Trophoblast cell (in vitro differentiated cells and primary cell): Measurements from ENCODE around the gene SMYD4.

Experiments used
- DNase-seq, 2 donors: peaks; one replicate each; pipeline ENCODE4 v3.0.0-alpha.2; 2016
- H2AFZ ChIP-seq: 2 replicates; pipeline ENCODE4 v1.6.1; 2013; ENCODE audit warnings: low read length, moderate library complexity, mild to moderate bottlenecking; ENCODE audit not compliant: insufficient read depth, poor library complexity
- H2AK5ac ChIP-seq: 2 replicates; pipeline ENCODE4 v1.6.1; 2013; ENCODE audit warnings: mild to moderate bottlenecking, low read length
- H2BK120ac ChIP-seq: 2 replicates; pipeline ENCODE4 v1.6.1; 2013; ENCODE audit warnings: low read length, mild to moderate bottlenecking, moderate library complexity; ENCODE audit not compliant: insufficient read depth, poor library complexity
- H2BK12ac ChIP-seq: 2 replicates; pipeline ENCODE4 v1.6.1; 2013; ENCODE audit warnings: mild to moderate bottlenecking, low read length, moderate library complexity
- H2BK5ac ChIP-seq: 2 replicates; pipeline ENCODE4 v1.6.1; 2013; ENCODE audit warnings: low read length, low read depth, moderate library complexity, mild to moderate bottlenecking; ENCODE audit not compliant: poor library complexity
- H3K14ac ChIP-seq: 2 replicates; pipeline ENCODE4 v1.6.1; 2013; ENCODE audit warnings: mild to moderate bottlenecking, low read length
- H3K18ac ChIP-seq: 2 replicates; pipeline ENCODE4 v1.6.1; 2013; ENCODE audit warnings: mild to moderate bottlenecking, low read length
- H3K23ac ChIP-seq: 2 replicates; pipeline ENCODE4 v1.6.1; 2013; ENCODE audit warnings: low read length
- H3K27ac ChIP-seq: 2 replicates; pipeline ENCODE4 v1.5.1; 2013; ENCODE audit warnings: low read depth, mild to moderate bottlenecking, inconsistent platforms, low read length, moderate library complexity
- H3K27me3 ChIP-seq: 2 replicates; pipeline ENCODE4 v1.6.1; 2013; ENCODE audit warnings: inconsistent platforms, mild to moderate bottlenecking, low read length, moderate library complexity; ENCODE audit not compliant: insufficient read depth
- H3K36me3 ChIP-seq, 2 experiments: 1 replicate in 1 of 2; 2 replicates in 1 of 2; pipeline ENCODE4 v1.6.1; 2013; ENCODE audit warnings: low read length in 2 of 2, mild to moderate bottlenecking in 2 of 2, moderate library complexity in 1 of 2; ENCODE audit not compliant: insufficient read depth in 2 of 2, control insufficient read depth in 1 of 2
- H3K4ac ChIP-seq: 2 replicates; pipeline ENCODE4 v1.6.1; 2013; ENCODE audit warnings: low read depth, mild to moderate bottlenecking, low read length, moderate library complexity
- H3K4me1 ChIP-seq, 2 experiments: 1 replicate in 1 of 2; 2 replicates in 1 of 2; pipeline ENCODE4 v1.6.1; 2013; ENCODE audit warnings: low read length in 2 of 2, mild to moderate bottlenecking in 2 of 2, moderate library complexity in 1 of 2; ENCODE audit not compliant: insufficient read depth in 2 of 2, control insufficient read depth in 1 of 2
- H3K4me2 ChIP-seq: 2 replicates; pipeline ENCODE4 v1.6.1; 2013; ENCODE audit warnings: inconsistent platforms, mild to moderate bottlenecking, low read length, moderate library complexity
- H3K4me3 ChIP-seq: 2 replicates; pipeline ENCODE4 v1.5.1; 2013; ENCODE audit warnings: mild to moderate bottlenecking, low read depth, low read length, inconsistent platforms
- H3K79me1 ChIP-seq: one replicate; pipeline ENCODE4 v1.6.1; 2013; ENCODE audit warnings: low read length
- H3K79me2 ChIP-seq: 2 replicates; pipeline ENCODE4 v1.6.1; 2013; ENCODE audit warnings: low read length, mild to moderate bottlenecking; ENCODE audit not compliant: control insufficient read depth, insufficient read depth, poor library complexity
- H3K9ac ChIP-seq: 2 replicates; pipeline ENCODE4 v1.6.1; 2013; ENCODE audit warnings: mild to moderate bottlenecking, low read length
- H3K9me3 ChIP-seq: 2 replicates; pipeline ENCODE4 v1.6.1; 2013; ENCODE audit warnings: low read depth, mild to moderate bottlenecking, control low read depth, inconsistent platforms, low read length; ENCODE audit not compliant: insufficient read depth
- H4K12ac ChIP-seq: 2 replicates; pipeline ENCODE4 v1.6.1; 2013; ENCODE audit warnings: low read depth, mild to moderate bottlenecking, low read length, moderate library complexity
- H4K8ac ChIP-seq: 2 replicates; pipeline ENCODE4 v1.6.1; 2013; ENCODE audit warnings: low read depth, mild to moderate bottlenecking, low read length, moderate library complexity
- H4K91ac ChIP-seq: one replicate; pipeline ENCODE4 v1.6.1; 2013; ENCODE audit warnings: low read depth, mild to moderate bottlenecking, low read length, moderate library complexity
- WGBS: extraction: QIAGEN DNeasy Blood & Tissue Kit; methylation state at CpG from one replicate; pipeline ENCODE4 v1.1.7; 2013; ENCODE audit warnings: missing lambda C conversion rate; ENCODE audit not compliant: insufficient read length, insufficient coverage; ENCODE audit errors: extremely low coverage; 5-methylcytosine and 5-hydroxymethylcytosine counted together

The SMYD4 gene

DNA sequence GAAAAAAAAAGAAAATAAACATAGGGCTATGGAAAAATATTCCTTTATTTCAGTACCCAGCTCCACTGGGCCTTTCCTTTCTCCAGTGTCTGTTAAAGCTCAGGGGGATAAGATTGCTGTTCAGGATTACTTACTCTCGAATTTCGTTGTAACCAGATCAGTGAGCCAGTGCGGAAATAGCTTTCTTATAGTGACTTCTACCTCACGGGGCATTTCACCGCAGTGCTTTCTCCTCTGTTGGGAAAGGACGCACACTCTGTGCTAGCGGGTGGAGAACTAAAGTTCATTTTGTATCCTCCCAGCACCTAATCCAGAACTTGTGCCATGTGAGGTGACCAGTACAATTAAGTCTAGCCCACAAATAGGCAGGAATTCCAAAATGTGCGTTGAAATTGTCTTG lies 38.4 kb upstream of the SMYD4 start:
- no peak overlapping the region for H2AK5ac ChIP-seq
- no peak overlapping the region for H3K4ac ChIP-seq
- H3K79me1 ChIP-seq = no peaks in the 10 kb centered on the region
- H2AFZ ChIP-seq = no peak overlapping the region
- no peaks in the 10 kb centered on the region for H3K9me3 ChIP-seq
- no peak overlapping the region for H3K4me2 ChIP-seq
- no CpG with 5 or more reads among the region's 8 CpGs for WGBS
- no peaks in the 10 kb centered on the region for H3K27me3 ChIP-seq
- H2BK5ac ChIP-seq = no peak overlapping the region
- H3K14ac ChIP-seq = no peak overlapping the region
- peaks cover 8 to 14% of the 10 kb centered on the region in 2 experiments for H3K36me3 ChIP-seq
- H3K18ac ChIP-seq = no peak overlapping the region
- no peak for DNase-seq
- H4K12ac ChIP-seq = no peak overlapping the region
- no peak overlapping the region for H3K4me3 ChIP-seq
- H3K79me2 ChIP-seq = no peaks in the 10 kb centered on the region
- H2BK12ac ChIP-seq = no peak overlapping the region
- no peak overlapping the region for H4K8ac ChIP-seq
- H3K23ac ChIP-seq = no peak overlapping the region
- H3K27ac ChIP-seq = no peak overlapping the region
- H4K91ac ChIP-seq = no peak overlapping the region
- H3K4me1 ChIP-seq = no peaks in the 10 kb centered on the region
- no peak overlapping the region for H3K9ac ChIP-seq
- no peak overlapping the region for H2BK120ac ChIP-seq

GRCh38 chr17:1867307-1867706 lies 37.6 kb upstream of the SMYD4 start:
- Histone ChIP-seq H3K9ac (no peak overlapping the region), H2BK12ac (no peak overlapping the region), H4K91ac (no peak overlapping the region), H3K27ac (no peak overlapping the region), H3K4me2 (no peak overlapping the region), H3K79me2 (no peaks in the 10 kb centered on the region), H3K18ac (no peak overlapping the region), H2AK5ac (no peak overlapping the region), H2BK5ac (no peak overlapping the region), H3K4ac (no peak overlapping the region), H3K79me1 (no peaks in the 10 kb centered on the region), H2BK120ac (no peak overlapping the region), H3K36me3 (peaks cover 4 to 10% of the 10 kb centered on the region in 2 experiments), H3K23ac (no peak overlapping the region), H4K8ac (no peak overlapping the region), H3K27me3 (no peaks in the 10 kb centered on the region), H3K4me1 (no peaks in the 10 kb centered on the region), H4K12ac (no peak overlapping the region), H2AFZ (no peak overlapping the region), H3K9me3 (no peaks in the 10 kb centered on the region), H3K4me3 (no peak overlapping the region), H3K14ac (no peak overlapping the region)
- WGBS = no CpG with 5 or more reads among the region's 3 CpGs
- no peak for DNase-seq

GRCh38 chr17:1865252-1866037 lies 35.7 kb upstream of the SMYD4 start:
- no peak overlapping the region for H3K4me2 ChIP-seq
- no peak overlapping the region for H2BK5ac ChIP-seq
- H2AK5ac ChIP-seq = no peak overlapping the region
- no peak overlapping the region for H4K8ac ChIP-seq
- no peaks in the 10 kb centered on the region for H3K79me2 ChIP-seq
- no peaks in the 10 kb centered on the region for H3K9me3 ChIP-seq
- H4K12ac ChIP-seq = no peak overlapping the region
- no peak overlapping the region for H2AFZ ChIP-seq
- H2BK120ac ChIP-seq = no peak overlapping the region
- no peak overlapping the region for H4K91ac ChIP-seq
- H3K14ac ChIP-seq = no peak overlapping the region
- no peak overlapping the region for H3K23ac ChIP-seq
- H3K27me3 ChIP-seq = no peaks in the 10 kb centered on the region
- H3K18ac ChIP-seq = no peak overlapping the region
- H3K4me1 ChIP-seq = no peaks in the 10 kb centered on the region
- no peak overlapping the region for H3K4me3 ChIP-seq
- no CpG with 5 or more reads among the region's 17 CpGs for WGBS
- no peaks in the 10 kb centered on the region for H3K79me1 ChIP-seq
- no peak overlapping the region for H3K9ac ChIP-seq
- no peak overlapping the region for H3K4ac ChIP-seq
- peaks cover 7 to 10% of the 10 kb centered on the region in 2 experiments for H3K36me3 ChIP-seq
- peak; percentile 29 to 85 for DNase-seq
- no peak overlapping the region for H2BK12ac ChIP-seq
- no peak overlapping the region for H3K27ac ChIP-seq

GRCh38 chr17:1861391-1862010 lies 31.8 kb upstream of the SMYD4 start:
- Histone ChIP-seq H3K4me1 (no peaks in the 10 kb centered on the region), H2AK5ac (no peak overlapping the region), H3K4ac (no peak overlapping the region), H3K27ac (no peak overlapping the region), H3K79me2 (no peaks in the 10 kb centered on the region), H3K18ac (no peak overlapping the region), H4K12ac (no peak overlapping the region), H2AFZ (no peak overlapping the region), H2BK120ac (no peak overlapping the region), H3K9me3 (no peaks in the 10 kb centered on the region), H3K4me3 (no peak overlapping the region), H3K36me3 (peaks cover 11 to 16% of the 10 kb centered on the region in 2 experiments), H3K79me1 (no peaks in the 10 kb centered on the region), H3K4me2 (no peak overlapping the region), H3K27me3 (no peaks in the 10 kb centered on the region), H3K14ac (no peak overlapping the region), H4K91ac (no peak overlapping the region), H3K9ac (no peak overlapping the region), H2BK12ac (no peak overlapping the region), H3K23ac (no peak overlapping the region), H2BK5ac (no peak overlapping the region), H4K8ac (no peak overlapping the region)
- DNase-seq = no peak
- WGBS = no CpG with 5 or more reads among the region's 16 CpGs
